HG02870 (cell line): ENCODE measurements around the gene NKX1-1.
"Not testable (repeated sequence)": the region's sequence is repeated elsewhere in the genome, so short reads cannot be mapped to it uniquely, and the experiment has no call there.

Source experiments
- ATAC-seq: cut with Tn5 transposase; IDR thresholded peaks from one replicate; pipeline ENCODE4 v1.9.1; 2021; ENCODE audit warnings: mild to moderate bottlenecking, moderate library complexity; ENCODE audit not compliant: unreplicated experiment

Gene NKX1-1

GRCh38 chr4:1405636-1406393, 427 bp downstream of the NKX1-1 start:
- ATAC-seq: no peak

GRCh38 chr4:1405254-1405635, 997 bp downstream of the NKX1-1 start:
- ATAC-seq: no peak

- no peak for ATAC-seq
Observed at GRCh38 chr4:1404573-1405253, 1.5 kb downstream of the NKX1-1 start.

GRCh38 chr4:1403591-1404572, 2.4 kb downstream of the NKX1-1 start:
- ATAC-seq: no peak

GRCh38 chr4:1403177-1403583, 3.1 kb downstream of the NKX1-1 start:
- no peak for ATAC-seq

GRCh38 chr4:1402516-1403091, 3.6 kb downstream of the NKX1-1 start:
- ATAC-seq: no peak

GRCh38 chr4:1402021-1402515, 4.2 kb downstream of the NKX1-1 start:
- ATAC-seq: no peak

GRCh38 chr4:1401409-1402020, 4.7 kb downstream of the NKX1-1 start:
- ATAC-seq: no peak

- no peak for ATAC-seq
Observed at GRCh38 chr4:1400831-1401408, 5.3 kb downstream of the NKX1-1 start.

- no peak for ATAC-seq
Observed at GRCh38 chr4:1400191-1400805, 5.9 kb downstream of the NKX1-1 start.

GRCh38 chr4:1399508-1400190, 6.6 kb downstream of the NKX1-1 start:
- ATAC-seq: no peak

GRCh38 chr4:1398681-1399507, 7.3 kb downstream of the NKX1-1 start:
- no peak for ATAC-seq

GRCh38 chr4:1396806-1397455, 9.3 kb downstream of the NKX1-1 start:
- no peak for ATAC-seq

GRCh38 chr4:1395941-1396805, 10.1 kb downstream of the NKX1-1 start:
- no peak for ATAC-seq

- not testable (repeated sequence) for ATAC-seq
Observed at GRCh38 chr4:1395389-1395820, 10.8 kb downstream of the NKX1-1 start.

GRCh38 chr4:1394554-1395388, 11.5 kb downstream of the NKX1-1 start:
- not testable (repeated sequence) for ATAC-seq
